Kidney (tissue), 14 donors: Measurements from ENCODE around the gene NAP1L4. TPM values are rescaled to one million over a fixed set of nuclear protein-coding genes. Genes with fewer than 3 reads are reported as not detected.

Experiments used
- DNase-seq, 5 donors: peaks; one replicate each; pipeline ENCODE4 v3.0.0-alpha.2; 2013 to 2020
- FAIRE-seq: peaks from 2 replicates; lab custom pipeline; 2012; peaks lifted over from hg19 to GRCh38; lab: Jason Lieb, UNC
- H3K27ac ChIP-seq, 2 donors: one replicate each; pipeline ENCODE4 v1.7.0; 2013; ENCODE audit warnings: low read depth in 2 of 2, low read length in 2 of 2, inconsistent platforms in 1 of 2
- H3K27me3 ChIP-seq: one replicate; pipeline ENCODE4 v1.7.1; 2013; ENCODE audit warnings: low read length, inconsistent platforms; ENCODE audit not compliant: control insufficient read depth, insufficient read depth
- H3K36me3 ChIP-seq, 3 donors: one replicate each; pipeline versions ENCODE4 v1.7.0 to v1.7.1; 2013; ENCODE audit warnings: low read length in 3 of 3, control low read depth in 1 of 3, inconsistent platforms in 1 of 3; ENCODE audit not compliant: insufficient read depth in 3 of 3, control insufficient read depth in 2 of 3
- H3K4me1 ChIP-seq, 3 donors: one replicate each; pipeline versions ENCODE4 v1.7.0 to v1.7.1; 2013; ENCODE audit warnings: low read length in 3 of 3, inconsistent platforms in 1 of 3, low read depth in 1 of 3; ENCODE audit not compliant: control insufficient read depth in 2 of 3, insufficient read depth in 2 of 3
- H3K4me3 ChIP-seq, 3 donors: one replicate each; pipeline versions ENCODE4 v1.7.0 to v1.8.1; 2013; ENCODE audit warnings: low read length in 3 of 3, control low read depth in 1 of 3, inconsistent platforms in 1 of 3
- H3K9ac ChIP-seq, 3 donors: one replicate each; pipeline versions ENCODE4 v1.7.0 to v1.7.1; 2013; ENCODE audit warnings: low read length in 3 of 3, control low read depth in 1 of 3, inconsistent platforms in 1 of 3
- H3K9me3 ChIP-seq, 3 donors: one replicate each; pipeline versions ENCODE4 v1.7.0 to v1.7.1; 2013; ENCODE audit warnings: low read length in 3 of 3, control low read depth in 1 of 3, inconsistent platforms in 1 of 3; ENCODE audit not compliant: control insufficient read depth in 2 of 3, insufficient read depth in 1 of 3
- CTCF ChIP-seq: IDR thresholded peaks from 3 replicates; pipeline ENCODE4 v1.5.1; 2012; ENCODE audit warnings: mild to moderate bottlenecking, moderate library complexity, borderline replicate concordance; ENCODE audit not compliant: insufficient read depth; ENCODE audit errors: extremely low read depth
- intact Hi-C: fragments of 100-400 bp; cut with DNase I; formaldehyde crosslinking; loops from one replicate; pipeline ENCODE4 v1.11.1; 2022
- polyA plus RNA-seq: library from polyadenylated mRNA; stranded (reverse); fragments of 350-450 nt; fragmentation: Illumina TruSeq; extraction: RNeasy Lipid Tissue Mini Kit (QIAGEN cat#74804); gene quantifications from one replicate; pipeline ENCODE4 v1.2.3, GENCODE V29; 2014; ENCODE audit warnings: low read depth, low replicate concordance; ENCODE audit not compliant: insufficient read depth
- total RNA-seq: library from RNA; stranded (reverse); fragmentation: NEBNext Ultra II Directional; extraction: Animal tissue kit (Norgen Biotek cat#: 25700); gene quantifications from one replicate; pipeline ENCODE4 v1.2.1, GENCODE V29; 2021
- donor health status: control.
- donor health status: control.
- donor health status: control.
- donor health status: control.
- donor health status: control.
- donor health status: DM: yes; HTN: yes; CAD: no.
- donor health status: Normal renal cell carcinoma (clear cell type).

Gene NAP1L4
- total and polyA plus RNA-seq, 2 donors from 2014 or later, result 120 to 133 TPM

DNA sequence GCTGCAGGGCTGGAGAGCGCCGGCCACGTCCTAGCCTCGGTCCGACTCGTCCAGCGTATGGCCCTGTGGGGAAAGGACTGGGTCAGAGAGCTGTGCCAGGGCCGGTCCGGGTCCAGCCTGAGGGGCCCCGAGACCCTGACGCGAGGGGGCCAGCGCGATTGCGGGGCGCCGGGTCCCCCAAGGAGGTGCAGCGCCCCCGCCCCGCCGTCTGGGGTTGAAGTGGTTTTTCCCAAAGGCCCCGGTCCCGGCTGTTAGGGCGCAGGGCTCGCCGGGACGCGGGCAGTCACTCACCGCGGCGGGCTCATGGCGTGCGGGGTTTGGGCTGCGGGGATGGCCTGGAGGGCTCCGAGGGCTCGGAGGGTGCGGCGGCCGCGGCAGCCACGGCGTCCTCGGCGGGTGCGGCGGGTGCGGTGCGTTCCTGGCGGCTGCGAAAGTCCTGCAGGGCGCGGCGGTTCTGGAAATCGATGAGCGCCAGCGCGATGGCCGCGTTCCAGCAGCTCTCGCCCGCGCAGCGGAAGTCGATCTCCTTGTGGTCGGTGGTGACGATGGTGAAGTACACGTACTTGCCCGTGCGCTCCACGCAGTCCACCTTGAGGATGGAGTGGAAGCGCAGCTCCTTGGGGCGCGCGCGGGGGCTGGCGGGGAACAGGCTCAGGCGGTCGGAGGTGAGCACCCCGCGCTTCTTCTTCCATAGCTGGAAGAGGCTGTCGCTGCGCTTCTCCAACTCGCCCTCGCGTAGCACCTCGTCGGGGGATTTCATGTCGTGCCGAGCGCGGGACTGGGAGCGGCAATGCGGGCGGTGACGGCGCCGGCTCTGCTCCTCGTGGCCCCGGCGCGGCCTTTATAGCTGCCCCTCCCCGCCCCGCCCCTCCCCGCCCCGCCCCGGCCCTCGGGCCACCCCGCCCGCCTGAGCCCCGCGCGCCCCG is 63.3 kb downstream of the NAP1L4 start, which contains the start of gene PHLDA2:
Gene PHLDA2 (minus strand): TSS at position 816 of the 926 bp plus-strand sequence. CDS start 56 bp downstream, at position 760.
- Histone ChIP-seq H3K27me3 (peaks cover 2% of the 10 kb centered on the region), H3K9me3 (no peaks in the 10 kb centered on the region), H3K4me3 (peak within 1 kb of the TSS; percentile 16 to 53 (median 42)), H3K36me3 (no peaks in the 10 kb centered on the region), H3K9ac (peak within 1 kb of the TSS in 1 of 3 donors; percentile 40), H3K27ac (peak within 1 kb of the TSS in 1 of 2 donors; percentile 41), H3K4me1 (peaks cover 0 to 12% (median 6%) of the 10 kb centered on the region in 3 donors)
- FAIRE-seq, result no peak
- intact Hi-C loops, result no loop called here
- DNase-seq, result peak in 1 of 5 donors; percentile 89
- TF ChIP-seq CTCF, result no peak

GRCh38 chr11:2927851-2928604 is 64.1 kb downstream of the NAP1L4 start:
- Histone ChIP-seq H3K9ac (no peak overlapping the region), H3K27ac (no peak overlapping the region), H3K4me1 (peaks cover 0 to 13% (median 7%) of the 10 kb centered on the region in 3 donors), H3K9me3 (no peaks in the 10 kb centered on the region), H3K27me3 (peaks cover 2% of the 10 kb centered on the region), H3K36me3 (no peaks in the 10 kb centered on the region), H3K4me3 (peak overlapping the region in 1 of 3 donors; percentile 53)
- no peak for TF ChIP-seq CTCF
- intact Hi-C loops, result no loop called here
- FAIRE-seq (no peak), DNase-seq (peak in 1 of 5 donors; percentile 78)

- FAIRE-seq (no peak), DNase-seq (peak in 1 of 5 donors; percentile 61)
- Histone ChIP-seq H3K4me1 (peaks cover 0 to 13% (median 7%) of the 10 kb centered on the region in 3 donors), H3K27me3 (peaks cover 2% of the 10 kb centered on the region), H3K27ac (no peak overlapping the region), H3K9me3 (no peaks in the 10 kb centered on the region), H3K9ac (no peak overlapping the region), H3K36me3 (no peaks in the 10 kb centered on the region), H3K4me3 (no peak overlapping the region)
- TF ChIP-seq CTCF, result no peak
- intact Hi-C loops, result no loop called here
These were observed 64.9 kb downstream of the NAP1L4 start for GRCh38 chr11:2927121-2927800.
